CD4-positive, alpha-beta T cell treated with Interleukin-4 for 4 hours (primary cell): ENCODE results near the gene RPS15A.

Experiments
- DNase-seq: peaks from one replicate; pipeline ENCODE4 v3.0.0-alpha.2; 2020

The RPS15A gene

DNA sequence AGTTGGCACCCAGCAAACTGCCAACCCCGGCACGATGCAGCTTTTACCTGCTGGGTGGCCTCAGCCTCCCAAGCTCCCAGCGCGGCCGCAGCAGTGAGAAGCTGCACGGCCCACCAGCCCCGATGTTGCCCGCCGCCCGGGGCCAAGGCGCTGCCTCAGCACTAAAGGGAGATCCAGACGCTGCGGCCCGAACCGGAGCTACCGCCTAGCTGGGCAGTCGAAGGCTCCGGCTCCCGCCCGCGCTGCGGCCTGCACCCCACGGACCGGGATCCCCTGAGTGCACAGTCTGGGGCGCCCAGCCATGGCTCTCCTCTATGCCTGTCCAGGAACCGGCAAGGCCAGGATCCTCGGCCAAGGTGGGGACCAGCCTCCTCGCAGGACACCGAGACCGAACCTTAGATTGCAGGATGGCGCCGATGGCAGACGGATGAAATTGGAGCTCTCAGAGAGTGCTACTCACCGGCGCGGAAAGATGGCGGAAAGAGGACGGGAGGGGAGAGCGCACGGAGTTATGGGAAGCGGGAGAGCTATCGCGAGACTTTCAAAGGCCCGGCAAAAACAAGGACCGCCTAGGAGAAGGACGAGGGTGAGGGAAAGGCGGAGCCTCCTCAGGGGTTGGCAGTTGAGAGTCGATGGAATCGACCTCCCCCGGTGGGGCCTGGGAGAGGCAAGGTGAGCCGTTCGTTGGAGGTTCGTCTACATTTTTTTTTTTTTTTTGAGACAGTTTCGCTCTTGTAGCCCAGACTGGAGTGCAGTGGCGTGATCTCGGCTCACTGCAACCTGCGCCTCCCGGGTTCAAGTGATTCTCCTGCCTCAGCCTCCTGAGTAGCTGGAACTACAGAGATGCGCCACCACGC, at the start of gene RPS15A:
RPS15A (minus strand) TSS at position 485 of the 857 bp plus-strand sequence. CDS start 1,221 bp downstream, outside the sequence.
- peak; percentile 97 for DNase-seq

DNA sequence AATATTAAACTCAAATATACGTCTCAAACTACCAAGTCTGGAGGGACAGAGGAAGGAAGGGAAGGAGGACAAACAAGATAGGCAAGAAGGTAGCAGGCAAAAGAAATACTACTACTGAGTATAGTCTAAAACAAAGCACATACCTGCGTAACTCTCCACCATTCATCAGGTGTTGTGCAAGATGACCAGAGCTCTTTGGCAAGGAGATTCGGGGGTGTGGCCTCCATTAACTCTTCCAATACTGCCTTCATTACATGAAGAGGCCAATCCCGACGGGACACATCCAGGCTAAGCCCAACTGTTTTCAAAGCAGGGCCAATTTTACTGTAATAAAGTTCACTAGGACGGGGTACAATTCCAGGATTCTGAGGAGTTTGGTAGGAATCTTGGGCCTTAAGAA, 49.4 kb upstream of the RPS15A start:
- DNase-seq, result no peak

DNA sequence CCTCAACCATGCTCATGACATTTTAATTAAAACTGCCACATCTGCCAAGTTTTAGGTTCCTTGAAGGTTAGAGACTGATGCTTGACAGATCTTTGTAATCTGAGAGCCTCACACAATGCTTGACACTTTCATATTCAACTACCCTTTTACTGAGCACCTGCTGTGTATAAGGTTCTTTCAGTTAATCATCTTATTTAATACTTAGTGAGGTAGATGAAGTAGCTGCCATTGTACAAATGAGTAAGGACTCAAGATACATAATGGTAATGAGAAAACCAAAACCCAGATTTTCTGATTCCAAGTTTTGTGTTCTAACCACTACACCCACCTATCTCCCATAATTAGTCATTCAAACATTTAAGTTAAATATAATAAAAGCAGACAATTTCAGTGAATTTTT, 46.6 kb upstream of the RPS15A start:
- no peak for DNase-seq

DNA sequence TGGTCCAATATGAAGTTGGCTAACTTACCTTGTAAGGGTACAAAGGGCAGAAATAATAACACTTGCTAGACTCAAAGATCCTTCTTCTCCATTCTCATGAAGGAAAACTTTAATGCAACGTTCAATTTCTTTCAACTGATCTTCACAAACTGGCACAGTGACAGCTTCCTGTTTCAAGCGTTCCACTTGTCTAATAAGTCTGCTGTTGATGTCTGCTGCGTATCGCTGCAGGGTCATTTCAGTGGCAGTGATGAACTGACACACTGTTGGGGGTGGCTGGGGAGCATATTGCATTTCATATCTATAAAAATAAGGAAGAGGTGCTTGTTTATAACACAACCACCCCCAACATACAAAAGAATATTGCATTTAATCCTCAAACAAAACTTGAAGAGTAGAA, 44.7 kb upstream of the RPS15A start:
- no peak for DNase-seq

DNA sequence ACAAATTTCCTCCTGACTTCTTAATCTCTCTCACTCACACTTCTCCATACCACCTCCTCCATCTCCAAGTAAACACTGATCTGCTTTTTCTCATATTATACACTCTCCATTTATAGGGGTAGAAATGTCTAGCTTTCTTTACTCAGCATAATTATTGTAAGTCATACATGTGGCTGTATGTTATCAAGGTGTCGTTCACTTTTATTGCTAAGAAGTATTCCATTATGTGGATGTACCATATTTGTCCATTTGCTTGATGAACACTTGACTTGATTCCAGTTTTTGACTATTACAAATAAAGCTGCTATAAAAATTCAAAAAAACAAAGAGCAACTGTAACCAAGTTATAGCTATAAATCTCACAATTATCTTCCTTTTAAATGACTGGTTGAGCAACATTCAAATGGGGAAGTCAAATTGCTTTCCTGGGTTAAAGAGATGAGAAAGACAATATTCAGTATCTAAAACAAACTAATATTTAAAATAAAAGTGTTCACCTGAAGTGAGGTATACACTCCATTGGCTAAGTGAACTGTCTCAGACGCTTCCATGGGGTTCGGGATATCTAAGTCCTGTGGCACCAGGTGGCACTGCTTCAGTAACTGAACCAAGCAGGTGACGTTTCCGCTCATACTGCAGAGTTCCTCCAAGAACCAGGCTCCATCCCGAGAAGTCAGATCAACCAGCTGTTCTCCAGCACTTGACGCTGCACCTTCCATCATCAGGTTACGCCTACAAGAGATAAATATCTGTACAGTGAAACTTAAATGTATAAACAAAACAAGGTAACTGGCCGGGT, 43.8 kb upstream of the RPS15A start:
- no peak for DNase-seq

DNA sequence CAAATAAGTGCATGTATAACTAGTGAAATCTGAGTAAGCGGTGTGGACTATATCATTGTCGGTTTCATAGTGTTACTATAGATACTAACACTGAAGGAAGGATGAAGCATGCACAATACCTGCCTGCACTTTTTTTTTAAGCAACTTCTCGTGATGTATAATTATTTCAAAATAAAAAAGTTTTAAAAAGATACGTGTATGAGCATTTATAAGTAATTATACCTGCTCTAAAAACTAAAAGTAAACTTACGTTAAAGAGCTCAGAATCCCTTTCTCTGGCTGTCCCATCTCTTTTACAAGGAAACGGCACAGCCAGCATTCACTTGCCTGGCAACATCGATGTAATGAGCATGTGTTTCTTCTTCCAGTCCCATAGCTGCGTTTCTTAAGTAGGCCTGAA, 42.5 kb upstream of the RPS15A start:
- DNase-seq, result no peak

DNA sequence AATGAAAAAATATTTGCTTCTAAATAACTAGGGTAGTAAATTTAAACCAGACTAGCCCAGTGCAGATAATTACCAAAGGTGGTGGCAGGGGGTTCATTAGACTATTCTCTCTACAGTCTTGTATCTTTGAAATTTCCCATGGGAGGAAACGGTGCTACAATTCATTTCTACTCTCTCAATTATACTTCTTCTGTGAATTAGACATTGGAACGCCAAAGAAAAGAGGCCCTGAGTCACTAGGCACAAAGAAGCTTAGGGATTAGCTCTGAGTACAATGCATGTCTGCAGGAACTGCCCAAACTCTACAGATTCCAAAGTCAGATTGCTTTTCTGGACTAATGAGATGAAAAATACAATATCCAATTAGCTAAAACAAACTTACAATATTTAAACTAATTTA, 41.9 kb upstream of the RPS15A start:
- no peak for DNase-seq

DNA sequence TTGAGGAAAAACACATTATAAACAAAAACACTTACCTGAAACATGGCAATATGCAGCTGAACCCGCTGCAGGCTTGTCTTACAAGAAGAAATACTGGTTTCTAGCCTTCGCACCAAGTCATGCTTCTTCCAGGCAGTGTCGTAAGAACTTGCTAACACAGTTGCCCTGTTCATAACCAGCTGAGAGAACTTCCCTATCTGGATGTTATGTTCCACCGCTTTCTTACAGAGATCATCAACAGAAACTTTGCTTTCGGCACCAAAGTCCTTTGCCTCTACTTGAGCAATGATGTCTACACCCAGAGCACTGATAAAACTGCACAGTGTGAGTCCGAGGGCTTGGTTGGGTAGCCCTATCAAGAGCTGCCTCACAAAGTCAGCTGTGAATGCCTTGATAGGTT, 39.1 kb upstream of the RPS15A start:
- DNase-seq, result no peak

DNA sequence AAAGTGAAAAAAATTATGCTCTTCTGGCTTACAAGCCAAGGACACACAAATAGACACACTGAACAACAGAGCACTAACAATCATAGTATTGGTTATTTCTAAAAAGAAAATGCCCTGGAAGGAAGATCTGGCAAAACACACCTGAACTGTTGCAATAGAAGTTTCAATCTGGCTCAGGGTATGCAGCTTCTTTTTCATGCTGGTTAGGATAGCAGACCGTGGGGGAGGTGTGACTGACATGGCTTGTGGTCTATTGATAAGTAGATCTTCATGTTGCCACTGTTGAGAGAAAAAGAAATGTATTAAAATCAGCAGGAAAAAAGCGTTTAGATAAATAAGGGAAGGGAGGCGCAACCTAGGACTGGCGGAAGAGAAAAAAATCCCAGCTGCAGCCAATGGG, 37.8 kb upstream of the RPS15A start:
- DNase-seq, result no peak

DNA sequence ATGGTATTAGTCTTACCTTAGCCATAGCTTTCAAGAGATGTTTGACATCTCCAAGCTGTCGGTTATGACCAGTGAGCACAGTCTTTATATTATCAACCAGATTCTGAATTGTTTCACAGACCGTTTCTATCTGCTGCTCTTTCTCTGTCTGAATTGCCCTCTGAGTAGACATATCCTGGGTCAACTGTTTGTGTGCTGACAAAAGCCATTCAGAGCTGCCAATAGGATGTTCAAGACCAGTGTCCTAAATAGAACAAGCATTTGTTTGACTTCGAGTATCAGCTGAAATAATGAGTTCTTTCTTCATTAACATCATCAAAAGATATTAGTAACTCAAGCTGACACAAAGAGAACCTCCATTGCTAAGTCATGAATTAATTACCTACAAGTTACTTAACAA, 26.2 kb upstream of the RPS15A start:
- no peak for DNase-seq

DNA sequence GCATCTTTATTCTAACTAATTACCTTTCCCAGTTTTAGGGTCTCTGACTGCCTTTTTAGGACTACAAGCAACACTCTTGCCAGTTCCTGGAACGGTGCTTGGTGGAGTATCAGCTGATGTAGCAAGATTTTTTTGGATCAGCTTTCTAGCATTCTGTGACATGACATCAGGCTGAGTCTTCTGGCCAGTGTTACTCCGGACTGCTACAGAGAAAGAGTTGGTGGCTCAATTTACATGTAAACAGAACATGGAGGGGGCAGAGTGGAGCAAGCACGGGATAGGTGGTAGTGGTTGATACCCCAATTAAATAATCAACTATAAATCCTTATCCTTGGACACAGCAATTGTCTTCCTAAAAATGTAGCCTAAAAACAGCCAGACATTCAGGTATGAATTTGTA, 21.8 kb upstream of the RPS15A start:
- no peak for DNase-seq

DNA sequence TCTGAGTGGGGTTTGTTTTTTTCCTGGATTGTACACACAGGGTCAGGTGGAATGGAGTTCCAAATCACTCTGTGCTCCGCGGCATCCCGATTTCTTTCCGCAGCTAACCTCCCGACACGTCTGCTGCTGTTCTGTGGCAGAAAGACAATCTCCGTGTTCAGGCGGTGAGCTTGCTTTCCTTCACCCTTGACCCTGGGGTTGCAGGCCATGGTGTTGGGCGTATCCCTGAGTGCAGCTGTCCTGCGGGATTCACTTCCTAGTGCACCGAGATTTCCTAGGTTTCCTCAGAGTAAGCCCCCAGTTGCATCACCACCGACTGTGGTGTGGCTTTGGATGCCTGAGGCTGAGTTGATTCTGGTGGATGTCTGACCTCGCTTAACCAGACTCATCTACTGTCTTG, 19.0 kb upstream of the RPS15A start:
- no peak for DNase-seq

DNA sequence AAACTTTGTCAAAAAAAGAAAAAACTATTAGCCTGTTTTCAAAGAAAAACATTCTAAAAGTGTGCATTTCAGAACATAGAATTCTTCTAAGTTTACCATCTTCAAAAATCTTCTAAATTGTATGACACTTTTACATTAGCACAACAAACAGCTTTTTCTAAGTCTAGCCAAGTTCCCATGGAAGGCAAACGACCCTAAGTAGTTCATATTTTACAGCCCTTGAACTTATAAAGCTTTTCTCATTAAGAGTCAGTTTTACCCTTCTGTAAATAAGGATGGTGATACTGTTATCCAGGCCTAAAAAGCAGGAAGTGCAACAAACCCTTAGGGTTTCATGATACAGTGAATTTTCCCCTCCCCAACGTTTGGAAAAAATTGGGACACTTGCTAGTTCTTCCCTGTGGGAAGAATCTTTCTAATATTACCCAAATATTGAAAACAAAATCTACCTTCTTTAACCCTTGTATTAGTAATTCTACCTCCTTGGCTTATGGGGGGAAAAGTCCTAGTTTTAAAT, 15.2 kb upstream of the RPS15A start:
- no peak for DNase-seq

DNA sequence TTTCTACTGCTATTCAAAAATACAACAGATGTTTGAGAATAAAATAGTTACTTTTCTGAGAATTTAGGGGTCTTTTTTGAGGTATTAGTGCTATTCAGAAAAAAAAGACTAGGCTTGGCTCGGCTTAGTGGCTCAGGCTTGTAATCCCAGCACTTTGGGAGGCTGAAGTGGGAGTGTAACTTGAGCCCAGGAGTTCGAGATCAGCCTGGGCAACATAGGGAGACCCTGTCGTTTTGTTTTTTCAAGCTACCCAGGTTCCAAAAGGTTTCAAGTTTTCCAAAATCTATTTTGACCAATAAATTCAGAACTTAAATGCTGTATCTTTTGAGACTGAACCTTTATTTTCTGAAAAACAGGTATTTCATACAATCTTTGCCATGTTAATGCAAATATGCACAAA, 14.4 kb upstream of the RPS15A start:
- no peak for DNase-seq

DNA sequence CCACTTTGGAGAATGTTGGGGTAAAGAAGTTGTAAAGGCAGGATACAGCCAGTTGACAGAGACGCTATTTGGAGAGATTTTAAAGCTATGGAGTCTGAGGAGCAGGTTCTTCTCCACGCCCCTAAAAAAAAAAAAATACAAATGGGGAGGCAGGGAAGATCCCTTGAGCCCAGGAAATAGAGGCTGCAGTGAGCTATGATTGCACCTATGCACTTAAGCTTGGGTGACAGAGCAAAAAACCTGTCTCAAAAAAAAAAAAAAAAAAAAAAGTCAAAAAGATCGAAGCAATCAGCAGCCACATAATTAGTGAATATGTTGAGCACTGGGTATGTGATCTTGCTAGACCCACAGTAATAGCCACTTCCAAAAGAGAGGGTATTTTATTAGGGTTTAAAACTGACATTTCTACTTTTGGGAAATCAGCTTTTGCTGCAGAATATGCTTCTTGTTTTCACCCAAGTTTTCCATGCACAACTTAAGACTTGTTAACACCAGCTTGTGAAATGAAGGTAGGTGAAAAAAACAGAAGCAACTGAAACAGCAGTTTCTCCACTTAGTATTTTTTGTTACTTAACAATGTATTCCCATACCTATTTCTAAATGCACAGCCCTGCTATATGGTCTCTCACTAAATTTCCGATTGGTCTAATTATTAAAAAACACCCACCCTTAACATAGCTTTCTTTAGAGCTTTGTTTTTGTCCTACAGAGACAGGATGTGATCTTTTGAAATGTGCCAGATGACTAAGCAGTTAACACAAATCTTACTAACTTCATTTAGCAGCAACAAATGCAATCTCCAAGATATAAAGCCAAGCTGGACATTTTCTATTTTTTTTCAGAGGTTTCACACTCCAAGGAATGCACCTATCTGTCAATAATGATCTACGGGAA, 13.7 kb upstream of the RPS15A start:
- no peak for DNase-seq

DNA sequence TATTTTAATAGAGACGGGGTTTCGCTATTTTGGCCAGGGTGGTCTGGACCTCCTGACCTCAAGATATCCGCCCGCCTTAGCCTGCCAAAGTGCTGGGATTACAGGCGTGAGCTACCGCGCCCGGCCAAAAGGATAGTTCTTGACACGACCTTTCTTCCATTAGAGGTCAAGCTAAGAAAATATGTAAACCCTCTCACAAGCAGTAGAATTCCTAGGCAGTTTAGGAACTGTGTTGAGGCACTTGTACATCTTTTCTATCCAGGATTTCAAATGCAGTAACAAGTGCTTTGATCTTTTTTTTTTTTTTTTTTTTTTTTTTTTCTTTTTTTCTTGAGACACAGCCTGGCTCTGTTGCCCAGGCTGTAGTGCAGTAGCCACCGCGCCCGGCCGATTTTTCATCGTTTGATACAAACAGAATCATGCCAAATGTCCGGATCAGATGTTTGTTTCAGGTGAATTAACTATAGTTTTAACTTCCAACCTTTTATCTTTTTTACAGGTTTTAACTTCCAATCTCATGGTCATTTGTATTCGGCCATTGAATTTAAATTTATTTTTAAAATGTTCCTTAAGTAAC, 12.7 kb upstream of the RPS15A start:
- no peak for DNase-seq

DNA sequence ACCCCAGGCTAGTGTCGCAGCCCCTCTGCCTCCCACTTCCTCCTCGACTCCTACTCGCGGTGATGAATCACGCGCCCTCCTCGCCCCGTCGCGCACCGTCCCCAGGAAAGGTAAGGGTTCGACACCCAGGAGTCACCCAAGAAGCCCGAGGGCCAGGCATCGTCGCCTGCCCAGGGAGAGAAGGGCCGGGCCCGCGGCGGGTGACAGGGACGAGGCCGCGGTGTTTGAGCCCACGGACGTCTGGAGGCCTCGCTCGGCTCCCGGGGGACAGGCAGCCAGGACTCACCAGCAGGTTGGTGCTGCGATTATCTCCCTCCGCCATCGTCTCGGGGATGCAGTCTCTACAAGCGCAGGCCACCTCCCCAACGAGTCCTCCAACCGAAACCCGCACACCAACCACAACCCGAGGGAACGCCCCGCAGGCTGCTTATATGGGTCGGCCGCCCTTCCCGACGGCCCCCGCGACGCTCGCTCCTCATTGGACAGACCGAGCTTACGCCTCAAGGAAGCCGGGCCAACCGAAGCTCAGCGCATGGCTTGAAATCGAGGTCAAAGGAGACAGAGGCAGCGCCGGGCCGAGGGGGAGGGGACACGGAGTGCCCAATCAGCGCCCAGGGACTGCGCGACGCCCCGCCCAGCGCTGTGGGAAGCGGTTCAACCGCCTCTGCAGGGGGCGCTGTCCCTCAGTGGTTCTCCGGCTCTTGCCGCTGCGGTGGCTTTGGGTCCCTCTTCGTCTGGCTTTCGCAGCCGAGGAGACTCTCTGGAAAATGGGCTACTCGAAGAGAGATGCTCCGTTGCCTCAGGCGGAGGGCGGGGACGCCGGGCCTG, 11.2 kb upstream of the RPS15A start, which contains the start of gene ARL6IP1:
ARL6IP1 (minus strand) TSS at position 405 of the 828 bp plus-strand sequence; CDS start at position 322, 83 bp downstream.
- DNase-seq, result peak; percentile 99

DNA sequence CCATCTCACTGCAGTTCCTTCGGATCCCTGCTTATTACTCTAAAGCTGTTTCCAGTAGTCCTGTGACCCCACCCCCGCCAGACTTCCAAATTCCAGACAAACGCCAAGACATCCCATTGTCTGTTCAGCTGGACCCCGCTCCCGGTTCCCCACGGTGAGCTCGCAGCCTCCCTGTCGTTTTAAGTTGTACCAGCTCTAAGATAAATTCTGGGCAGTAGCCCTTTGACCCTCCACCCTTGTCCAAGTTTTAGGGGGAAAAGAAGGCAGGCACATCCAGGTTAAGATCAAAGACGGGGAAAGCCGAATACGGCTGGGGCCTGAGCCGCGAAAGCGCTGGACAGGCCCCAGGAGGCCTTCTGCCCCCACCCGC, 10.6 kb upstream of the RPS15A start:
- no peak for DNase-seq

DNA sequence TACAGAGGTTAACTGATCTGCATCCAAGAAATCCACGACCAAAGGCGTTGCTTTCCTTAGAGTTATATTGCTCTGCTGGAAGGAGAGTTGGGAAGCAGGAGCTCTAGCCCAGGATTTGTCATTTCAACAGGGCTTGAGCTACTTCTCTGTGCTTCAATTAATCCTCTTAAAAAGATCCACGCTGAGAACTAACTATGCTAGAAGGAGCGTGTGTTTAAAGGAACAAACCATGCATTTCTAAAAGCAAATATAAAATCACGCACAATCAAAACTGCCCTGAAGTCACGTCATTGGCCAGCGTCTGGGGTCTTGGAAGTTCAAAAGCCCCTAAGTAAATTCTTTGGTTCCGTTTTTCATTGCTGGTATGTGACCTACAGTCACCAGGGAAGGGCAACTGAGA, 10.2 kb upstream of the RPS15A start:
- DNase-seq, result no peak

DNA sequence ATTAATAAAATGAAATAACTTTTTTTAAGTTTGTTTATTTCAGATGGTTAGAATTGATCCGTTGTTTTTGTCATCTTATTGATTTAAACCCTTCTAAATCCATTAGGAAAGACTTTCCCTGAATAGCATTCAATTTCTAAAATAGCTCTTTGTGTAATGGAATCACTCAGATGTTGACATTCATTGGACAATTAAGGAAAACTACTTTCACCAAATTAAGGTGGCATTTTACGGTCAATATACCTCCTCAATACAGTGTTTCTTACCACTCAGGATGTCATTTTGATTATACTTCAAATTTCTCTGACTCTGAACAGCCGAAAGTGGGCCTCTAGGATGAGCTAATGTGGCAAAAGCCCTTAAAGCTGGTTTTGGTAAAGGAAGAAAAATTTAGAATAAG, 9.4 kb upstream of the RPS15A start:
- no peak for DNase-seq

DNA sequence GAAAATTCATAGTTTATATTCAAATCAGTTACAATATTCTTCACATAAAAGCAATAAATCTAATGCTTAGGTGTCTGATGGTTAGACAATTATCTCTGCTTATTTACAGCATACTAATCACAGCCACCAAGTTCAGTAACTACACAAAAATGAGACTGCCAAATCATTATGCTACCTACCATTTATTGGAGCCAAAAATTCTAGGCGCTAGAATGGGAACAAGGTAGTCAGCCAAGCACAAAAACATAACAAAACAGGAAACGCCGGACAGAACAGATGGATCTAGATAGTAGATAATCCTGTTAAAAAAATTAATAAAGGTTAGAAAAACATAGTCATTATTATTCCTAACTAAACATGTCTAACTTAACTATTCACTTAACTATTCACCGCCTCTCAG, 7.6 kb upstream of the RPS15A start:
- DNase-seq, result no peak

DNA sequence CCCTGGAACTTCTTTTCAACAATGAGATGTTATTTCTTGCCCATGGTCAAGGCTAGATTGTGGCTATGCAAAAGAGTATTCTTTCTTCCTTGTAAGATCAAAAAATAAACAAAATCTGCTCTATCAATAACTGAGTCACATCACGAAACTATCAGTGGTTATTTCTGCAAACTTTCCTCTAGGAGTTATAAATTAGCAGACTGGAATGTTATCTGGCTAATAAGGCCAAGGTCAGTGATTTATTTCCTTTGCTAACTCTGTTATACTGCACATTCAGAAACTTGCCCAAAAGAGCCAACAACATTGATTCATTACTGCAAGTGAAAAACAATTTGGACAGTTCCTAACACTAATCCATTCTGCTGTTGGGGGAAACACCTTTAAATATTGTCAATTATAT, 6.2 kb upstream of the RPS15A start:
- DNase-seq, result no peak
